ENCODE measurements around the gene C10orf90.

- TF ChIP-seq ZNF274 (IDR thresholded peaks at IDR 0.05; ENCODE audit: low read length) = no peak
- no peak for TF ChIP-seq ZNF274 (tag by site-specific recombination; IDR thresholded peaks at IDR 0.05; ENCODE audit: borderline replicate concordance)
- TF ChIP-seq, protein P1, sequence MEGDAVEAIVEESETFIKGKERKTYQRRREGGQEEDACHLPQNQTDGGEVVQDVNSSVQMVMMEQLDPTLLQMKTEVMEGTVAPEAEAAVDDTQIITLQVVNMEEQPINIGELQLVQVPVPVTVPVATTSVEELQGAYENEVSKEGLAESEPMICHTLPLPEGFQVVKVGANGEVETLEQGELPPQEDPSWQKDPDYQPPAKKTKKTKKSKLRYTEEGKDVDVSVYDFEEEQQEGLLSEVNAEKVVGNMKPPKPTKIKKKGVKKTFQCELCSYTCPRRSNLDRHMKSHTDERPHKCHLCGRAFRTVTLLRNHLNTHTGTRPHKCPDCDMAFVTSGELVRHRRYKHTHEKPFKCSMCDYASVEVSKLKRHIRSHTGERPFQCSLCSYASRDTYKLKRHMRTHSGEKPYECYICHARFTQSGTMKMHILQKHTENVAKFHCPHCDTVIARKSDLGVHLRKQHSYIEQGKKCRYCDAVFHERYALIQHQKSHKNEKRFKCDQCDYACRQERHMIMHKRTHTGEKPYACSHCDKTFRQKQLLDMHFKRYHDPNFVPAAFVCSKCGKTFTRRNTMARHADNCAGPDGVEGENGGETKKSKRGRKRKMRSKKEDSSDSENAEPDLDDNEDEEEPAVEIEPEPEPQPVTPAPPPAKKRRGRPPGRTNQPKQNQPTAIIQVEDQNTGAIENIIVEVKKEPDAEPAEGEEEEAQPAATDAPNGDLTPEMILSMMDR (tag by site-specific recombination; IDR thresholded peaks at IDR 0.05) = no peak
- no peak for TF ChIP-seq ZNF138 (tag by site-specific recombination; IDR thresholded peaks at IDR 0.05; ENCODE audit: borderline replicate concordance)
- no peak for TF ChIP-seq IKZF3 (tag by site-specific recombination; IDR thresholded peaks at IDR 0.05)
- TF ChIP-seq ZNF121 (tag by site-specific recombination; IDR thresholded peaks at IDR 0.05) = no peak
These were observed 189.3 kb downstream of the C10orf90 start for GRCh38 chr10:126481181-126481580.

Measured in HEK293 (cell line).